Measurements from ENCODE around the gene TMPO.
"Not testable (repeated sequence)": the region's sequence is repeated elsewhere in the genome, so short reads cannot be mapped to it uniquely, and the experiment has no call there.

The TMPO gene

GRCh38 chr12:98489176-98489575 is 26.2 kb upstream of the TMPO start:
- Histone ChIP-seq H3K36me3 (replicated peaks) (no peaks in the 10 kb centered on the region), H3K27me3 (replicated peaks) (no peaks in the 10 kb centered on the region), H3K4me3 (ENCODE audit: low read depth, low read length) (no peak overlapping the region), H3K27ac (no peak overlapping the region)
- in situ Hi-C loops (cut with HindIII; ENCODE audit: low pct_ligation_motif_present, low sequenced_read_pairs): no loop called here
- DNase-seq: no peak
- TF ChIP-seq, protein P1, sequence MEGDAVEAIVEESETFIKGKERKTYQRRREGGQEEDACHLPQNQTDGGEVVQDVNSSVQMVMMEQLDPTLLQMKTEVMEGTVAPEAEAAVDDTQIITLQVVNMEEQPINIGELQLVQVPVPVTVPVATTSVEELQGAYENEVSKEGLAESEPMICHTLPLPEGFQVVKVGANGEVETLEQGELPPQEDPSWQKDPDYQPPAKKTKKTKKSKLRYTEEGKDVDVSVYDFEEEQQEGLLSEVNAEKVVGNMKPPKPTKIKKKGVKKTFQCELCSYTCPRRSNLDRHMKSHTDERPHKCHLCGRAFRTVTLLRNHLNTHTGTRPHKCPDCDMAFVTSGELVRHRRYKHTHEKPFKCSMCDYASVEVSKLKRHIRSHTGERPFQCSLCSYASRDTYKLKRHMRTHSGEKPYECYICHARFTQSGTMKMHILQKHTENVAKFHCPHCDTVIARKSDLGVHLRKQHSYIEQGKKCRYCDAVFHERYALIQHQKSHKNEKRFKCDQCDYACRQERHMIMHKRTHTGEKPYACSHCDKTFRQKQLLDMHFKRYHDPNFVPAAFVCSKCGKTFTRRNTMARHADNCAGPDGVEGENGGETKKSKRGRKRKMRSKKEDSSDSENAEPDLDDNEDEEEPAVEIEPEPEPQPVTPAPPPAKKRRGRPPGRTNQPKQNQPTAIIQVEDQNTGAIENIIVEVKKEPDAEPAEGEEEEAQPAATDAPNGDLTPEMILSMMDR (IDR thresholded peaks at IDR 0.05; ENCODE audit: low read depth, low read length, missing control alignments): no peak

DNA sequence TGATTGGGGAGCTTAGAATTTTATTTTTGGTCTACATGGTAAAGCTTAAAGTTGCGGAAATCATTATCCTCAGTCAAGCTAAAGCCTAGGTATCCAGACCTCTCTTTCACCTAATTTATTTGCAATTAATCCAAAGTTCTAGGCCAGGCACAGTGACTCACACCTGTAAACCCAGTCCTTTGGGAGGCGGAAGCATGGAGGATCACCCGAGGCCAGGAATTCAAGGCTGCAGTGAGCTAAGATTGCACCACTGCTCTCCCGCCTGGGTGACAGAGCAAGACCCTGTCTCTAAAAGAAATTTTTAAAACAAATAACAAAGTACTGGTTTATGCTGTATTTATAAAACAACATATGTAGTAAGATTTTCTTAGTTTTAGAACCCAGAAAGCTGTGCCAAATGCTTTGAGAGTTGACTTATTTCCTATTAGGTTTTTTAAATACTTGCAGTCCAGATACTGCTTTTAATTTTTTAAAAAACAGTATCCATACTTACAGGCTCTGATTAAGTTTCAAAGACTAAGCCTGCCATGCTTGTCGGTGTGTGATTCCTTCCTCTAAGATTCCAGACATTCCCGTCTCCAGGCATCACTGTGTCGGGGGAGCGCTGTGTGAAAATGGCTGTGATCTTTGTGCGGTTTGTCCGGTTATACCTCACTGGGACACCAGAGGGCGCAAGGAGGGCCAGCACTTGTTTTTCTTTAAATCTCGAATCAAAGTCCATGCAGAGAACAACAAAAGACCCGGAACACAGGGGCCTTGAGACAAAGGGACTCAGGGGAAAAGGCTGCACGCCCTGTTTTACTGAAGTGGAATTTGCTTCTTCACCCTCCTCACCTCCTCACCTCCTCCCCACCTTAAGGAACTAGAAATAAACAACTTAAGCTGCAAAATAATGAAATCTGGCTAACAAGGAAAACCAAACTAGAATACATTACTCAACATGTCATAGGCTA is 24.6 kb upstream of the TMPO start:
- DNase-seq: peak; percentile 92
- TF ChIP-seq, protein P1 (IDR thresholded peaks at IDR 0.05; ENCODE audit: low read depth, low read length, missing control alignments): peak; percentile 91
- Histone ChIP-seq H3K36me3 (replicated peaks) (no peaks in the 10 kb centered on the region), H3K4me3 (ENCODE audit: low read depth, low read length) (no peak overlapping the region), H3K27ac (peak overlapping the region; percentile 22), H3K27me3 (replicated peaks) (no peaks in the 10 kb centered on the region)
- in situ Hi-C loops (cut with HindIII; ENCODE audit: low pct_ligation_motif_present, low sequenced_read_pairs): no loop called here

DNA sequence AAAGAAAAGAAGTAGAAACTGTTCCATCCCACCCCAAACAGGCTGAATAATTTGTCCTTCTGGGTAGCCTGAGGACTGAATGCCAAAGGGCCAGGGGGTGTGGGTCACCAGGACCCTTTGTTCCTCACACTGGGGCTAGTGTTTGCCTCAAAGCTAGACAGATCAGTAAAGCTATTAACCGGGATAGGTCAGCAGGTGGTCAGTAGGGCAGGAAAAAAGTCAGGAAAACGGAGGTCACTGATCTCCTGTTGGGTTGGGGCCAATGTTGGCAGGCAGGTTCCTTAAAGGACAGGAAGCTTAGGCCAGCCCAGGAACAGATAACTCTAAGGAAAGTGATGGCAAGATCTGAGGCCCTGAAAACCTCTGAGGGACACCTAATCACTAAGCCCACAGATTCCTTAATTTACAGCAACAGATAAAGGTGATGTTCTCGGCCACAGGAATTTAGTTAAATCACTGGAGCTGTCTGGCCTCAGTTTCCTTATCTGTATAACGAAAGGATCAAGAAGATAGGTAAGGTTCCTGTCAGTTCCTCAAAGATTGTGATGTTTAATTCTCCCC is 22.7 kb upstream of the TMPO start:
- DNase-seq: no peak
- Histone ChIP-seq H3K36me3 (replicated peaks) (no peaks in the 10 kb centered on the region), H3K27ac (no peak overlapping the region), H3K4me3 (ENCODE audit: low read depth, low read length) (no peak overlapping the region), H3K27me3 (replicated peaks) (no peaks in the 10 kb centered on the region)
- TF ChIP-seq, protein P1 (IDR thresholded peaks at IDR 0.05; ENCODE audit: low read depth, low read length, missing control alignments): no peak
- in situ Hi-C loops (cut with HindIII; ENCODE audit: low pct_ligation_motif_present, low sequenced_read_pairs): no loop called here

- H3K27me3 ChIP-seq (replicated peaks); H3K4me3 ChIP-seq (ENCODE audit: low read depth, low read length); H3K36me3 ChIP-seq (replicated peaks); H3K27ac ChIP-seq; in situ Hi-C loops (cut with HindIII; ENCODE audit: low pct_ligation_motif_present, low sequenced_read_pairs); DNase-seq: not testable (repeated sequence)
Observed at GRCh38 chr12:98501266-98501629, 14.1 kb upstream of the TMPO start.

GRCh38 chr12:98503342-98503591 is 12.1 kb upstream of the TMPO start:
- TF ChIP-seq, protein P1 (IDR thresholded peaks at IDR 0.05; ENCODE audit: low read depth, low read length, missing control alignments): no peak
- Histone ChIP-seq H3K4me3 (ENCODE audit: low read depth, low read length) (peak overlapping the region; percentile 93), H3K36me3 (replicated peaks) (no peaks in the 10 kb centered on the region), H3K27ac (peak overlapping the region; percentile 95), H3K27me3 (replicated peaks) (no peaks in the 10 kb centered on the region)
- peak; percentile 89 for DNase-seq
- in situ Hi-C loops (cut with HindIII; ENCODE audit: low pct_ligation_motif_present, low sequenced_read_pairs): no loop called here

GRCh38 chr12:98503592-98504367 is 11.6 kb upstream of the TMPO start:
- DNase-seq: peak; percentile 87
- TF ChIP-seq, protein P1 (IDR thresholded peaks at IDR 0.05; ENCODE audit: low read depth, low read length, missing control alignments): no peak
- Histone ChIP-seq H3K36me3 (replicated peaks) (no peaks in the 10 kb centered on the region), H3K27me3 (replicated peaks) (no peaks in the 10 kb centered on the region), H3K27ac (peak overlapping the region; percentile 95), H3K4me3 (ENCODE audit: low read depth, low read length) (peak overlapping the region; percentile 93)
- in situ Hi-C loops (cut with HindIII; ENCODE audit: low pct_ligation_motif_present, low sequenced_read_pairs): no loop called here

Measured in brain microvascular endothelial cell (primary cell).